OCI-M1 (cell line): ENCODE measurements around the gene HES5.
A peak's percentile ranks its signal among the peaks of the same experiment; 100 is the strongest.

Experiments
- DNase-seq: peaks from one replicate; lab custom pipeline; 2025; lab: John Stamatoyannopoulos, UW

HES5 gene

GRCh38 chr1:2546515-2547209 is 16.6 kb upstream of the HES5 start:
- peak; percentile 93 for DNase-seq

- DNase-seq = peak; percentile 94
Measured at GRCh38 chr1:2545754-2546514, 15.9 kb upstream of the HES5 start.

GRCh38 chr1:2544875-2545640 is 15.0 kb upstream of the HES5 start:
- peak; percentile 22 for DNase-seq

GRCh38 chr1:2544093-2544874 is 14.2 kb upstream of the HES5 start:
- no peak for DNase-seq

GRCh38 chr1:2543543-2544092 is 13.6 kb upstream of the HES5 start:
- peak; percentile 34 for DNase-seq

- no peak for DNase-seq
Measured at GRCh38 chr1:2542246-2542915, 12.3 kb upstream of the HES5 start.

GRCh38 chr1:2541619-2542245 is 11.7 kb upstream of the HES5 start:
- peak; percentile 37 for DNase-seq

GRCh38 chr1:2540816-2541492 is 10.9 kb upstream of the HES5 start:
- DNase-seq = no peak

GRCh38 chr1:2539312-2539907 is 9.3 kb upstream of the HES5 start:
- peak; percentile 33 for DNase-seq

- DNase-seq = no peak
Measured at GRCh38 chr1:2538872-2539271, 8.8 kb upstream of the HES5 start.

- no peak for DNase-seq
Measured at GRCh38 chr1:2538376-2538775, 8.3 kb upstream of the HES5 start.

GRCh38 chr1:2537784-2538115 is 7.7 kb upstream of the HES5 start:
- no peak for DNase-seq

- DNase-seq = no peak
Measured at GRCh38 chr1:2535981-2536380, 5.9 kb upstream of the HES5 start.

- no peak for DNase-seq
Measured at GRCh38 chr1:2535455-2535854, 5.4 kb upstream of the HES5 start.

GRCh38 chr1:2534687-2535441 is 4.8 kb upstream of the HES5 start:
- DNase-seq = no peak

GRCh38 chr1:2534315-2534686 is 4.2 kb upstream of the HES5 start:
- no peak for DNase-seq

GRCh38 chr1:2533365-2533764 is 3.3 kb upstream of the HES5 start:
- DNase-seq = no peak

- no peak for DNase-seq
Measured at GRCh38 chr1:2532485-2533160, 2.6 kb upstream of the HES5 start.
